Neural cell (in vitro differentiated cells): Measurements from ENCODE around the gene IL31RA. TPM values are rescaled to one million over a fixed set of nuclear protein-coding genes. Genes with fewer than 3 reads are reported as not detected.

Experiments used
- H2AFZ ChIP-seq: fragments of 200-600, 300-800 bp; sonication (generic), shearing (Covaris generic); 2 replicates; pipeline ENCODE4 v1.6.0; 2014; ENCODE audit warnings: low read depth, mild to moderate bottlenecking, antibody characterized with exemption, low read length, moderate library complexity
- H3F3A ChIP-seq: fragments of 200-600 bp; shearing (Covaris generic); 2 replicates; pipeline ENCODE4 v1.6.1; 2016; ENCODE audit warnings: mild to moderate bottlenecking, moderate library complexity, mixed read lengths, antibody characterized with exemption, low read length; ENCODE audit not compliant: insufficient read depth, poor library complexity, severe bottlenecking
- H3K27ac ChIP-seq: fragments of 200-600, 300-800 bp; sonication (generic), shearing (Covaris generic); 2 replicates; pipeline ENCODE4 v1.5.1; 2014; ENCODE audit warnings: mild to moderate bottlenecking, low read length, moderate library complexity
- H3K27me3 ChIP-seq: fragments of 300-800, 200-600 bp; sonication (generic), shearing (Covaris generic); 2 replicates; pipeline ENCODE4 v1.6.0; 2014; ENCODE audit warnings: mild to moderate bottlenecking, low read depth, low read length, moderate library complexity; ENCODE audit not compliant: insufficient read depth
- H3K36me3 ChIP-seq: fragments of 300-800, 200-600 bp; sonication (generic), shearing (Covaris generic); 2 replicates; pipeline ENCODE4 v1.5.1; 2014; ENCODE audit warnings: mild to moderate bottlenecking, antibody characterized with exemption, low read length, moderate library complexity; ENCODE audit not compliant: insufficient read depth
- H3K4me2 ChIP-seq: fragments of 300-800, 200-600 bp; sonication (generic), shearing (Covaris generic); 2 replicates; pipeline ENCODE4 v1.6.0; 2014; ENCODE audit warnings: mild to moderate bottlenecking, low read length
- H3K4me3 ChIP-seq: fragments of 300-800, 200-600 bp; sonication (generic), shearing (Covaris generic); 2 replicates; pipeline ENCODE4 v1.5.1; 2014; ENCODE audit warnings: mild to moderate bottlenecking, low read length, moderate library complexity
- H3K79me2 ChIP-seq: fragments of 200-600 bp; shearing (Covaris generic); replicated peaks from 2 replicates; pipeline ENCODE4 v1.6.0; 2014; ENCODE audit warnings: mild to moderate bottlenecking, low read length, moderate library complexity; ENCODE audit not compliant: insufficient read depth
- H3K9ac ChIP-seq: fragments of 300-800, 200-600 bp; sonication (generic), shearing (Covaris generic); 2 replicates; pipeline ENCODE4 v1.6.1; 2016; ENCODE audit warnings: mild to moderate bottlenecking, low read length, mixed read lengths
- H3K9me2 ChIP-seq: fragments of 200-600 bp; shearing (Covaris generic); 2 replicates; pipeline ENCODE4 v1.6.1; 2016; ENCODE audit warnings: mild to moderate bottlenecking, low read length, mixed read lengths; ENCODE audit not compliant: insufficient read depth
- H3K9me3 ChIP-seq: fragments of 200-600, 300-800 bp; sonication (generic), shearing (Covaris generic); 2 replicates; pipeline ENCODE4 v1.6.1; 2016; ENCODE audit warnings: mild to moderate bottlenecking, mixed run types, low read length, moderate library complexity, mixed read lengths
- H4K20me1 ChIP-seq: fragments of 200-600 bp; shearing (Covaris generic); 2 replicates; pipeline ENCODE4 v1.6.1; 2016; ENCODE audit warnings: mild to moderate bottlenecking, mixed run types; ENCODE audit not compliant: insufficient read depth
- CTCF ChIP-seq: fragments of 450-650 bp; IDR thresholded peaks from 2 replicates; pipeline ENCODE4 v1.5.1; 2014; ENCODE audit warnings: antibody characterized with exemption, mild to moderate bottlenecking, moderate library complexity; ENCODE audit not compliant: poor library complexity, severe bottlenecking
- EP300 ChIP-seq: fragments of 450-650 bp; conservative IDR thresholded peaks from 2 replicates; pipeline ENCODE4 v1.6.1; 2014; ENCODE audit warnings: antibody characterized with exemption, mild to moderate bottlenecking, moderate library complexity; ENCODE audit not compliant: poor library complexity, severe bottlenecking
- EZH2 ChIP-seq: fragments of 200-600, 300-800 bp; shearing (Covaris generic), sonication (generic); IDR thresholded peaks from 2 replicates; pipeline ENCODE4 v1.6.1; 2014; ENCODE audit warnings: antibody characterized with exemption, low read length, borderline replicate concordance, mild to moderate bottlenecking; ENCODE audit not compliant: insufficient read depth, poor library complexity, severe bottlenecking
- MXI1 ChIP-seq: fragments of 450-650 bp; conservative IDR thresholded peaks from 2 replicates; pipeline ENCODE4 v1.6.1; 2014; ENCODE audit warnings: antibody characterized with exemption, mild to moderate bottlenecking; ENCODE audit not compliant: poor library complexity, severe bottlenecking
- POLR2AphosphoS5 ChIP-seq: IDR thresholded peaks from 2 replicates; pipeline ENCODE4 v1.6.1; 2012
- RAD21 ChIP-seq: fragments of 450-650 bp; conservative IDR thresholded peaks from 2 replicates; pipeline ENCODE4 v1.6.1; 2014; ENCODE audit warnings: antibody characterized with exemption, mild to moderate bottlenecking, moderate library complexity
- REST ChIP-seq: IDR thresholded peaks from 2 replicates; pipeline ENCODE4 v1.6.1; 2012; ENCODE audit warnings: borderline replicate concordance
- SMC3 ChIP-seq: fragments of 450-650 bp; conservative IDR thresholded peaks from 2 replicates; pipeline ENCODE4 v1.6.1; 2014; ENCODE audit warnings: antibody characterized with exemption, mild to moderate bottlenecking, moderate library complexity; ENCODE audit not compliant: poor library complexity
- TAF1 ChIP-seq: IDR thresholded peaks from 2 replicates; pipeline ENCODE4 v1.6.1; 2012; ENCODE audit warnings: low read depth
- polyA plus RNA-seq: library from polyadenylated mRNA; depleted of rRNA; stranded (reverse); fragments of >200 nt; gene quantifications from 2 replicates; pipeline ENCODE4 v1.2.3, GENCODE V29; 2014

The IL31RA gene
- polyA plus RNA-seq, 1 donor from 2014 or later: not detected

GRCh38 chr5:55857247-55857640 lies 6.1 kb downstream of the IL31RA start:
- TF ChIP-seq EP300 (no peak), SMC3 (no peak), POLR2AphosphoS5 (no peak), EZH2 (no peak), MXI1 (no peak), TAF1 (no peak), CTCF (no peak), RAD21 (no peak), REST (no peak)
- Histone ChIP-seq H4K20me1 (no peaks in the 10 kb centered on the region), H3K9me3 (no peaks in the 10 kb centered on the region), H3K27ac (no peak overlapping the region), H3F3A (no peaks in the 10 kb centered on the region), H3K9ac (no peak overlapping the region), H3K79me2 (no peaks in the 10 kb centered on the region), H3K9me2 (no peaks in the 10 kb centered on the region), H3K4me2 (no peak overlapping the region), H2AFZ (no peak overlapping the region), H3K4me3 (no peak overlapping the region), H3K27me3 (no peaks in the 10 kb centered on the region), H3K36me3 (no peaks in the 10 kb centered on the region)

- Histone ChIP-seq H3F3A (no peaks in the 10 kb centered on the region), H3K4me2 (no peak overlapping the region), H2AFZ (no peak overlapping the region), H3K9me2 (no peaks in the 10 kb centered on the region), H3K9ac (no peak overlapping the region), H3K4me3 (no peak overlapping the region), H3K9me3 (no peaks in the 10 kb centered on the region), H3K27me3 (no peaks in the 10 kb centered on the region), H3K79me2 (no peaks in the 10 kb centered on the region), H3K27ac (no peak overlapping the region), H4K20me1 (no peaks in the 10 kb centered on the region), H3K36me3 (no peaks in the 10 kb centered on the region)
- TF ChIP-seq MXI1 (no peak), EZH2 (no peak), SMC3 (no peak), EP300 (no peak)
Measured at GRCh38 chr5:55858104-55858503, 6.9 kb downstream of the IL31RA start.

- Histone ChIP-seq H3K27me3 (no peaks in the 10 kb centered on the region), H3F3A (no peaks in the 10 kb centered on the region), H3K9ac (no peak overlapping the region), H3K4me3 (no peak overlapping the region), H3K9me2 (no peaks in the 10 kb centered on the region), H3K9me3 (no peaks in the 10 kb centered on the region), H2AFZ (no peak overlapping the region), H4K20me1 (no peaks in the 10 kb centered on the region), H3K27ac (no peak overlapping the region), H3K36me3 (no peaks in the 10 kb centered on the region), H3K4me2 (no peak overlapping the region), H3K79me2 (no peaks in the 10 kb centered on the region)
- TF ChIP-seq CTCF (no peak), EP300 (no peak), TAF1 (no peak), POLR2AphosphoS5 (no peak), REST (no peak), MXI1 (no peak), RAD21 (no peak), SMC3 (no peak), EZH2 (no peak)
Measured at GRCh38 chr5:55860288-55860687, 9.1 kb downstream of the IL31RA start.
